DND-41 (cell line): ENCODE measurements around the gene SLC35F3.
"Not testable (repeated sequence)": the region's sequence is repeated elsewhere in the genome, so short reads cannot be mapped to it uniquely, and the experiment has no call there.

Experiments
- ATAC-seq: fragments of 200-7000 bp; cut with Tn5 transposase; 3 replicates; pipeline ENCODE4 v1.9.1; 2021; ENCODE audit warnings: low read depth; ENCODE audit not compliant: insufficient read depth
- DNase-seq: peaks from one replicate; pipeline ENCODE4 v3.0.0-alpha.2; 2020
- H2AFZ ChIP-seq: 2 replicates; pipeline ENCODE4 v1.6.0; 2012; ENCODE audit warnings: low read depth, low read length
- H3K27ac ChIP-seq: 2 replicates; pipeline ENCODE4 v1.5.1; 2012; ENCODE audit warnings: low read length, inconsistent platforms
- H3K27me3 ChIP-seq: fragments of 200-600 bp; sonication (generic); 2 replicates; pipeline ENCODE4 v1.6.0; 2012; ENCODE audit warnings: low read length, mild to moderate bottlenecking, inconsistent platforms; ENCODE audit not compliant: insufficient read depth, poor library complexity
- H3K36me3 ChIP-seq: 2 replicates; pipeline ENCODE4 v1.5.1; 2012; ENCODE audit warnings: low read length, inconsistent platforms; ENCODE audit not compliant: insufficient read depth
- H3K4me1 ChIP-seq: 2 replicates; pipeline ENCODE4 v1.5.1; 2012; ENCODE audit warnings: mild to moderate bottlenecking, low read length; ENCODE audit not compliant: insufficient read depth
- H3K4me2 ChIP-seq: 2 replicates; pipeline ENCODE4 v1.6.0; 2012; ENCODE audit warnings: mild to moderate bottlenecking, moderate library complexity, low read length, inconsistent platforms; ENCODE audit not compliant: insufficient read depth
- H3K4me3 ChIP-seq, 2 experiments: fragments of 200-600 bp in 1 of 2; shearing (Covaris generic) in 1 of 2; 2 replicates each; pipeline ENCODE4 v1.5.1; 2012 to 2016; ENCODE audit warnings: inconsistent platforms in 2 of 2, low read length in 2 of 2, mild to moderate bottlenecking in 2 of 2, low read depth in 1 of 2, moderate library complexity in 1 of 2
- H3K79me2 ChIP-seq: 2 replicates; pipeline ENCODE4 v1.6.0; 2012; ENCODE audit warnings: low read length, inconsistent platforms; ENCODE audit not compliant: insufficient read depth
- H3K9ac ChIP-seq: 2 replicates; pipeline ENCODE4 v1.6.0; 2012; ENCODE audit warnings: low read depth, mild to moderate bottlenecking, inconsistent platforms, low read length, moderate library complexity
- H3K9me3 ChIP-seq: 2 replicates; pipeline ENCODE4 v1.5.1; 2012; ENCODE audit warnings: low read length, moderate library complexity, mild to moderate bottlenecking, inconsistent platforms; ENCODE audit not compliant: insufficient read depth, severe bottlenecking
- H4K20me1 ChIP-seq: 2 replicates; pipeline ENCODE4 v1.6.0; 2012; ENCODE audit warnings: low read length; ENCODE audit not compliant: insufficient read depth
- CTCF ChIP-seq: IDR thresholded peaks from 2 replicates; pipeline ENCODE4 v1.5.1; 2012; ENCODE audit warnings: borderline replicate concordance, low read length, moderate library complexity, mild to moderate bottlenecking; ENCODE audit not compliant: poor library complexity, severe bottlenecking; ENCODE audit errors: extremely low read depth
- EZH2 ChIP-seq: IDR thresholded peaks from 3 replicates; pipeline ENCODE4 v1.6.1; 2012; ENCODE audit warnings: borderline replicate concordance, low read depth, mild to moderate bottlenecking, moderate library complexity, low read length, inconsistent platforms; ENCODE audit not compliant: severe bottlenecking

Gene SLC35F3

GRCh38 chr1:234208351-234208750 is 303.9 kb downstream of the SLC35F3 start:
- H4K20me1 ChIP-seq: no peaks in the 10 kb centered on the region
- H3K36me3 ChIP-seq: no peaks in the 10 kb centered on the region
- ATAC-seq (no peak), DNase-seq (no peak)
- TF ChIP-seq EZH2 (no peak), CTCF (no peak)
- H3K4me1 ChIP-seq: peaks cover 12% of the 10 kb centered on the region
- no peaks in the 10 kb centered on the region for H3K79me2 ChIP-seq
- no peak overlapping the region for H3K4me3 ChIP-seq
- H3K9ac ChIP-seq: no peak overlapping the region
- H3K27me3 ChIP-seq: no peaks in the 10 kb centered on the region
- peaks cover 3% of the 10 kb centered on the region for H3K9me3 ChIP-seq
- H3K4me2 ChIP-seq: no peak overlapping the region
- H3K27ac ChIP-seq: no peak overlapping the region
- no peak overlapping the region for H2AFZ ChIP-seq

DNA sequence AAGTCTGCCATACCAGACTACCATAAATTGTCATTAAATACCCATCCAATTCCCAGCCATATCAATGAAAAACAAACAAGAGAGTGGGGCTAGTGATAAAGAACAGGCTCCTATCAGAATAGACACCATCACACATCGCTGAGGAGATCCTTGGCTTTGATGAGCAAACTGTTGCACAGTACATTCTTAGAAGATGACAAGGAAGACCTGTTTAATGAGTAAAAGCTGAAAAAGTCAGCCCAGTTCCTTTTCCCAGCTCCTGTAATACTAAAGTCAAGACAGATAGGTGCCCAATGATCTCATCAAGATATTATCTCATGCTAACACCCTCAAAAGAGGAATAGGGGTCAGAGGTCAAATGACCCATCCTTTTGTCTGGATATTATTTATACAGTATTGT is 304.3 kb downstream of the SLC35F3 start:
- H3K9ac ChIP-seq: no peak overlapping the region
- ATAC-seq: no peak
- no peaks in the 10 kb centered on the region for H3K27me3 ChIP-seq
- H3K9me3 ChIP-seq: peaks cover 3% of the 10 kb centered on the region
- DNase-seq: no peak
- H2AFZ ChIP-seq: no peak overlapping the region
- no peaks in the 10 kb centered on the region for H4K20me1 ChIP-seq
- H3K4me3 ChIP-seq: no peak overlapping the region
- no peak overlapping the region for H3K4me2 ChIP-seq
- H3K4me1 ChIP-seq: peaks cover 16% of the 10 kb centered on the region
- no peak for TF ChIP-seq CTCF
- TF ChIP-seq EZH2: no peak
- H3K36me3 ChIP-seq: no peaks in the 10 kb centered on the region
- H3K27ac ChIP-seq: no peak overlapping the region
- no peaks in the 10 kb centered on the region for H3K79me2 ChIP-seq

- H3K27ac ChIP-seq, H3K9ac ChIP-seq, DNase-seq, H2AFZ ChIP-seq, H3K27me3 ChIP-seq, H3K9me3 ChIP-seq, H4K20me1 ChIP-seq, H3K36me3 ChIP-seq, H3K4me2 ChIP-seq, H3K4me3 ChIP-seq, ATAC-seq: not testable (repeated sequence)
- Histone ChIP-seq H3K4me1 (peaks cover 28% of the 10 kb centered on the region), H3K79me2 (peaks cover 15% of the 10 kb centered on the region)
Measured at GRCh38 chr1:234210429-234210828, 306.0 kb downstream of the SLC35F3 start.

- not testable (repeated sequence) for H3K9ac ChIP-seq, ATAC-seq, H3K4me3 ChIP-seq, H4K20me1 ChIP-seq, H3K27me3 ChIP-seq, H2AFZ ChIP-seq, DNase-seq, H3K4me2 ChIP-seq, H3K27ac ChIP-seq, H3K36me3 ChIP-seq, H3K9me3 ChIP-seq
- H3K4me1 ChIP-seq: peaks cover 43% of the 10 kb centered on the region
- peaks cover 24% of the 10 kb centered on the region for H3K79me2 ChIP-seq
Measured at GRCh38 chr1:234211855-234212254, 307.4 kb downstream of the SLC35F3 start.
